Measurements from ENCODE around the gene ANTXR1. TPM values are rescaled to one million over a fixed set of nuclear protein-coding genes. Genes with fewer than 3 reads are reported as not detected.

Gene ANTXR1
- total RNA-seq, 1 donor from 2014 or later: under 0.01 TPM

- no peak for DNase-seq (ENCODE audit: low read depth in 2 of 2)
These were observed 9.2 kb upstream of the ANTXR1 start for GRCh38 chr2:69003731-69004130.

GRCh38 chr2:69007169-69007568 lies 5.8 kb upstream of the ANTXR1 start:
- no peak for DNase-seq (ENCODE audit: low read depth in 2 of 2)

GRCh38 chr2:69007603-69008002 lies 5.4 kb upstream of the ANTXR1 start:
- peak in 1 of 2 donors; percentile 38 for DNase-seq (ENCODE audit: low read depth in 2 of 2)

- no peak for DNase-seq (ENCODE audit: low read depth in 2 of 2)
These were observed 2.4 kb upstream of the ANTXR1 start for GRCh38 chr2:69010437-69011194.

DNA sequence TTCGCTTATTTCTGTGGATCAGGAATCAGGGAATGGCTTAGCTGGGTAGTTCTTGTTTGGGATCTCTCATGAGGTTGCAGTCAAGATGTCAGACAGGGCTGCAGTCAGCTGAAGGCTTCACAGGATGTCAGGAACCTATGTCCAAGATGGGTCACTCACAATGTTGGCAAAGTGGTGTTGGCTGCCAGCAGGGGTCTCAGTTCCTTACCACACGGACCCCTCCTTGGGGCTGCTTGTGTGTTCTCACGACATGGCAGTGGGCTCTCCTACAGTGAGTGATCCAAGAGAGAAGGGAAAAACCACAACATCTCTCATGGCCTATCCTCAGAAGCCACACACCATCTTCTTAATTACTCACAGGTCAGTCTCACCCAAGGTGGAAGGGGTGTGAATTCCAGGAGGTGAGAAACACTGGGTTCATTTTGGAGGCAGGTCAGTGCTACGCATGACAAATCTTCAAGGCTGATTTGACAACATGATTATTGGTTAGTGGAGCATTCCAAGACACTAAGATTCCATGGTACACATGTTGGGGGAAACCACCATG lies 1.3 kb upstream of the ANTXR1 start:
- no peak for DNase-seq (ENCODE audit: low read depth in 2 of 2)

GRCh38 chr2:69012310-69013141 lies 453 bp upstream of the ANTXR1 start:
- peak in 1 of 2 donors; percentile 53 for DNase-seq (ENCODE audit: low read depth in 2 of 2)

- DNase-seq (ENCODE audit: low read depth in 2 of 2): peak in 1 of 2 donors; percentile 32
These were observed 1.2 kb downstream of the ANTXR1 start for GRCh38 chr2:69013840-69014821.

DNA sequence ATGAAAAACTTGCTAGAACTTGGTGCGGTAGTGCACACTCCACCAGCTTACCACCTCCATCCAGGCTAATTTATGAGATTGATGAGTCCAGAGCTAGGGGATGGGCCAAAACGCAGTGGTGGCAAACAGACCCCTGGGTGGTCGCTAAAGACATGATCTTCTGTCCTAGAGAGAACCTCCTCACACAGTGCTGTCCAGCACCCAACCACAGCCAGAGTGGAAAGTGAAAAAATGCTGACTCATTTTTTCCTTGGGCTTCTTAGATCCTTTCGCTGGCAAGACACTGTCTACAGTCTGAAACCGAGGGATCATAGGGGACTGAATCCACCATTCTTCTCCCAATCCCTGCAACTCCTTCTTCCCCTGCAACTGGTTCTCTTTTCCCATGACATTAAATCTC lies 4.1 kb downstream of the ANTXR1 start:
- DNase-seq (ENCODE audit: low read depth in 2 of 2): no peak

- no peak for DNase-seq (ENCODE audit: low read depth in 2 of 2)
These were observed 4.9 kb downstream of the ANTXR1 start for GRCh38 chr2:69017835-69018234.

DNA sequence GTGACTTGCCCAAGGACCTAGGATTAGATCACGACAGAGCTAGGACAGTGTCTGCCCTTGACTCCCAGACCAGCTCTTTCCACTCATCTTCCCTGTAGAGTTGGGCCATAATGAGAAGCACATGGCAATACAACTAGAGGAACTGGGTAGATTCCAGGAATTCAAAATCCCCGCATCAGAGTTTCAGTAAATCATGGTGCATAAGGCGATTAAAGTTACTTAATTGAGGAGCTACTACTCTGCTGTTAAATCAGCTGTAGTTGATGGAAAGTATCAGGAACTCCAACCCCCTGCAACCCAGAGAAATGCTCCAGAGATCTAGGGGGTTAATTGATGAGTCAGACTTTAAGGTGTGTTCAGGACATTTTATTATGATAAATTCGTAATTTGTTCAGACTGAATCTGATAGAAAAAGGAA lies 5.7 kb downstream of the ANTXR1 start:
- no peak for DNase-seq (ENCODE audit: low read depth in 2 of 2)

DNA sequence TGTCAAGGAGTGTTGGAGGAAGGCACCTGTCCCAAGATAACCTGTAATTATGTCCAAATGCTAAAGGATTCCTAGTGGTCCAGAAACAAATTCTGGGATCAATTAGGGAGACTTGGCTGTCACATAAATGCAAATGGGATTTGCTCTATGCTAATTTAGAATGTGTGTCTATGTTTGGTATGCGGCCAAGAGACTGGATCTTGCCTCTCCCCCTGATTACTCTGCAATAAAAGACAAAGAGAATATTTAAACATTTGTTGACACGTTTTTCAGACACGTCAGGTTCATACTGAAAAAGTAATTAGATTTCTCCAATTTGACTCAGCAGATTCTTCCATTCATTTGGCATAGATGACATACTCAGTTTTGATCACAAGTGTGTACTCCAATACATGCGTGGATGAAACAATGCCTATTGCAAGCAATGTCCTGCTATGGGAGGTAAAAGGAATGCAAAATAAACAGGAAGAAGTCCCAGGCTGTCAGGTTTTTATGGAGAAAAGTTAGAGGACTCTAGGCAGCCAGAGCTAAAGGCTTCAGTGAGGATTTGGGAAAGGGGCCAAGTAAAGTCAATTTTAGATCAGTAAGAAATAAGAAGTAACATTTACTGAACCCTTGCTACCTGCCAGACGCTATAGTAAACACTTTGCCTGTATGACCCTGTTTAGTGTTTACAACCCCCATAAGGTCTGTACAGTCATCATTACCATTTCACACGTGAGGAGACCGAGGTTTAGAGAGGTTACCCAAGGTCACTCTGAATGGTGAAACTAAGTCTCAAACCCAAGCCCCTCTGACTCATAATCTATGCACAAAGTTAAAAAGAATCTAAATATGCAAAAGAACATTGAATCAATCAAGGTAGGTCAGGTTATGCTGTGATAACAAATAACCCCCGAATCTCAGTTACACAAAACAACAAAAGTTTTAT lies 7.8 kb downstream of the ANTXR1 start:
- no peak for DNase-seq (ENCODE audit: low read depth in 2 of 2)

GRCh38 chr2:69021727-69022126 lies 8.7 kb downstream of the ANTXR1 start:
- DNase-seq (ENCODE audit: low read depth in 2 of 2): no peak

- DNase-seq (ENCODE audit: low read depth in 2 of 2): no peak
These were observed 9.6 kb downstream of the ANTXR1 start for GRCh38 chr2:69022548-69022947.

DNA sequence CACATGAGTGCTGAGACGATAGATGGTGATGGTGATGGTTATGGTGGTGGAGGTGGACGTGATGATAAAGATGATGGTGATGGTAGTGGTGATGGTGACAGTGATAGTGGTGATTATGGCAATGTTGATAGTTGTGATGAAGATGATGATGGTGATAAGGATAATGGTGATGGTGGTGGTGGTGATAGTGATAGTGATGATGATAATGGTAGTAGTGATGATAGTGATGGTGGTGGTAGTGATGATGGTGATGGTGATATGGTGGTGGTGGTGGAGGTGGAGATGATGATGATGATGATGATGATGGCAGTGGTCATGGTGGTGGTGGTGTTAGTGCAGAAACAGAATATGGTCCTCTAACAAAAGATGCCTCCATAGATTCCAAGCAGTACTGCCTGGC lies 10.3 kb downstream of the ANTXR1 start:
- DNase-seq (ENCODE audit: low read depth in 2 of 2): no peak

DNA sequence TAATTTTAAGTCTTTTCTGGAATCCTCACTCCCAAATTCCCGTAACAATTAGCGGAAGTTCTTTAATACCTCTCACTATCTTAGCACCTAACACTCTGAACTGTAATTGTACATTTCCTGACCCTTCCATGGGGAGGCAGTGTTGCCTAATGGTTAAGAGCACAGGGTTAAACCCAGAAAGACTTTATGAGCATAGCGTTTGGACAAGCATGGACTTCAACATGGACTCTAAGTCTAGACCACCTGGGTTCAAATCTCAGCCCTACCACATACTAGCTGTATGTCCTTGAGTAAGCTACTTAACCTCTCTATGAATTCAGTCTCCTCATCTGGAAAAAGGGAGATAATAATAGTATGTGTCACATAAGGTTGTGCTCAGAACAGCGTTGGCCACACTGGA lies 13.0 kb downstream of the ANTXR1 start:
- peak; percentile 58 to 75 for DNase-seq (ENCODE audit: low read depth in 2 of 2)

DNA sequence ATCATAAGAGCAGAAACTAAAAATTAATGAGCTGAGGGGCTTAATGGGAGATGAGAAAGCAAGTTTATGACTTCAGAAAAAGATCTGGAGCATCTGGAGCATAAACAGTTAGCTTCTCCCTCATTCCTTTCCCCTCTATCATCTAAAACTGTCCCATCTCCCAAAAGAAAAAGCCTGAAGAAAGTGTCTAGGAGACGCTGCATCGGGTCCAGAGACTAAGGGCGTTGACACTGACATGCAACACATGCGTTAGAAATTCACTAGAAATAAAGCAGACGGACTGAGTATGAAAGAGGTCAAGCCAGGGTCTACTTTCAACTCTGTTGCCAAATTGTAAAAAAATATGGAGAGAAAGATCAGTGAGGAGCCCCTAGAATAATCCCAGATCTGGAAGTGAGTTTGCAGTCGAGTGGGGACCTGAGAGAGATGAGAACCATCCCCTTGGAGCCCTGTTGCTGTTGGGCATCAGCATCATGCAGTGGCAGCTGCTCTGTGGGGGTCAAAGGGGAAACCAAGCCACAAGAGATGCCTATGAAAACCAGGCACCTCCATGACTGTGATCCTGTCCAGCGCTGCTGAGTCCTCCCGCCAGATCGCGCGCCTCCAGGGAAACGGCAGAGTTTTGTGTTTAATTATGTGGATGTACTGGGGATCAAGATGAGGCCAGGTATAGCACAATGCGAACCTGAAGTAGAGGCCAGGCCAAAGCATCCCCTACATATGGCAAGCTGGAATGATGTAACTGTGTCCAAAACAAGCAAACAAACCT lies 13.9 kb downstream of the ANTXR1 start:
- DNase-seq (ENCODE audit: low read depth in 2 of 2): no peak

DNA sequence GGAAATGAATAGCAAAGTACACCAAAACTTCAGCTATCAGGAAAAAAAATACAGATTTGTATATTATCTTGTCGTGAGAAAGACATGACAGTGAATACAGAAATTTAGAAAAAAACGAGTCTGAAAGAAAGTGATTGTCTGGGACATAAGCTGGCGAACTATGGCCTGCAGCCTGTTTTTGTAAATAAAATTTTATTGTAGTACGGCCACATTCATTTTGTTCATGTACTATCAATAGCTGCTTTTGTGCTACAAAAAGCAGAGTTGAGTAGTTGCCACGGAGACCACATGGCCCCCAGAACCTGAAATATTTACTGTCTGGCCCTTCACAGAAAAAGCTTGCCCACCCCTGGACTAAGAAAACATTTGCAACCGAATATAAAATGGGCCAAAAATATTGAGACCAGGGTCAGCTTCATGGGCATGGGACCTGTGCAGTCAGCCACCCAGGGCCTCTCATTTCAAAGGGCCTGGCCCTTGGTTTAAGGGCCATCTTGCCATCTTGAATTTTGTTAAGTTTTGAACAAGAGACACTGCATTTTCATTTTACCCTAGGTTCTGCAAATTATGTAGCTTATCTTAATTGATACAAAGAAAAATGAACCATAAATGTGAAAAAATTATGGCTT lies 17.9 kb downstream of the ANTXR1 start:
- no peak for DNase-seq (ENCODE audit: low read depth in 2 of 2)

- no peak for DNase-seq (ENCODE audit: low read depth in 2 of 2)
These were observed 18.5 kb downstream of the ANTXR1 start for GRCh38 chr2:69031466-69031865.

DNA sequence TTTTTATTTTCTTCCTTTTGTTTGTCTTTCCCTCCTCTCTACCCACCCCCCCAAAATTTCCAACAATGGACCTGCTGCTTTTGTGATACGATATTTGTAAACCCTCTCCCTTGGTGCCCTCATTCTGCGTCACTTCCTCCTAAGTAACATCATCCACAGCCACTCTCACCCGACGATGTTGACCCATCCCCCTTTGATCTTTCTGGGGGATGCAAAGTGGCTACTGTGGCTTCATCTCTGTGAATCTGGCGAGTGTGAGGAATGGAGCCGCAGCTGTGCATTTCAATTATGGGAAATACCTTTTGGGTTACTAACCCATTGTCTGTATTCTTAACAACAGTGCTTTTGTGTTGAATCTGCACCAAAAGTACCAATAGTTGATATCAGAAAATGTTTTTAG lies 19.4 kb downstream of the ANTXR1 start:
- peak in 1 of 2 donors; percentile 64 for DNase-seq (ENCODE audit: low read depth in 2 of 2)

Data from dermis microvascular lymphatic vessel endothelial cell (primary cell).